ENCODE data around the gene RGL1. TPM values are rescaled to one million over a fixed set of nuclear protein-coding genes. Genes with fewer than 3 reads are reported as not detected.

Gene RGL1
- total and polyA plus RNA-seq, 2 donors (not counting 3 experiments of a cell fraction or from before 2014, with no cell fraction given): 19.8 to 35.3 TPM

GRCh38 chr1:183937611-183938010 is 132.7 kb downstream of the RGL1 start:
- dilution Hi-C loops (cut with MboI; ENCODE audit: extremely low pct_ligation_motif_present, low sequenced_read_pairs): no loop called here
- Histone ChIP-seq H3K79me2 (ENCODE audit: control insufficient read depth, insufficient read depth, low read length) (no peaks in the 10 kb centered on the region), H4K20me1 (replicated peaks; ENCODE audit: control insufficient read depth, extremely low read depth, insufficient read depth, low read length) (no peaks in the 10 kb centered on the region), H3K9me1 (replicated peaks; ENCODE audit: control insufficient read depth, extremely low read depth, insufficient read depth, low read length) (no peaks in the 10 kb centered on the region), H3K9me3 (replicated peaks; ENCODE audit: control insufficient read depth, insufficient read depth, low read length) (no peaks in the 10 kb centered on the region), H3K27ac (ENCODE audit: insufficient read depth, low read depth, low read length) (no peak overlapping the region), H3K36me3 (ENCODE audit: control insufficient read depth in 2 of 2, extremely low read depth in 1 of 2, insufficient read depth in 2 of 2, low read length in 2 of 2) (no peaks in the 10 kb centered on the region), H3K4me3 (replicated peaks in 1 of 3; ENCODE audit: insufficient read depth in 1 of 3, low read depth in 1 of 3, low read length in 3 of 3) (no peak overlapping the region), H3K4me2 (ENCODE audit: insufficient read depth, low read length) (no peak overlapping the region), H2AFZ (ENCODE audit: low read depth, low read length) (no peak overlapping the region), H3K4me1 (ENCODE audit: control insufficient read depth, extremely low read depth, insufficient read depth, low read length) (no peaks in the 10 kb centered on the region), H3K27me3 (ENCODE audit: control insufficient read depth in 2 of 2, insufficient read depth in 2 of 2, low read length in 2 of 2) (no peaks in the 10 kb centered on the region), H3K9ac (replicated peaks; ENCODE audit: extremely low read depth, insufficient read depth, low read length) (no peak overlapping the region)
- ChIA-PET CTCF (no interaction called here), POLR2A (no interaction called here)
- TF ChIP-seq GATA2 (IDR thresholded peaks at IDR 0.05; ENCODE audit: insufficient read depth, insufficient read length, low read depth, low read length) (no peak), JUN (IDR thresholded peaks at IDR 0.05; ENCODE audit: borderline replicate concordance, insufficient read depth, insufficient read length, low read depth) (no peak), CTCF (IDR thresholded peaks at IDR 0.05; ENCODE audit: extremely low read depth in 1 of 2, insufficient read depth in 1 of 2, low read depth in 1 of 2, low read length in 2 of 2) (no peak), POLR2A (IDR thresholded peaks at IDR 0.05; ENCODE audit: low read depth, low read length) (no peak), POLR2AphosphoS5 (IDR thresholded peaks at IDR 0.05; ENCODE audit: insufficient read depth, low read depth, low read length) (no peak), MYC (IDR thresholded peaks at IDR 0.05; ENCODE audit: low read depth, low read length) (no peak), MAX (IDR thresholded peaks at IDR 0.05; ENCODE audit: insufficient read depth, insufficient read length) (no peak), FOS (IDR thresholded peaks at IDR 0.05; ENCODE audit: borderline replicate concordance, insufficient read depth, low read length) (no peak), EZH2 (IDR thresholded peaks at IDR 0.05; ENCODE audit: borderline replicate concordance, low read depth, low read length, severe bottlenecking) (no peak)
- no peak for DNase-seq (ENCODE audit: low read depth, low spot score)
- BruUV-seq (replicated peaks): no TSS peak
- intact Hi-C loops (cut with micrococcal nuclease): no loop called here
- no peak for FAIRE-seq

Data from endothelial cell of umbilical vein (primary cell).